ENCODE data around the gene RAI1.

The RAI1 gene

DNA sequence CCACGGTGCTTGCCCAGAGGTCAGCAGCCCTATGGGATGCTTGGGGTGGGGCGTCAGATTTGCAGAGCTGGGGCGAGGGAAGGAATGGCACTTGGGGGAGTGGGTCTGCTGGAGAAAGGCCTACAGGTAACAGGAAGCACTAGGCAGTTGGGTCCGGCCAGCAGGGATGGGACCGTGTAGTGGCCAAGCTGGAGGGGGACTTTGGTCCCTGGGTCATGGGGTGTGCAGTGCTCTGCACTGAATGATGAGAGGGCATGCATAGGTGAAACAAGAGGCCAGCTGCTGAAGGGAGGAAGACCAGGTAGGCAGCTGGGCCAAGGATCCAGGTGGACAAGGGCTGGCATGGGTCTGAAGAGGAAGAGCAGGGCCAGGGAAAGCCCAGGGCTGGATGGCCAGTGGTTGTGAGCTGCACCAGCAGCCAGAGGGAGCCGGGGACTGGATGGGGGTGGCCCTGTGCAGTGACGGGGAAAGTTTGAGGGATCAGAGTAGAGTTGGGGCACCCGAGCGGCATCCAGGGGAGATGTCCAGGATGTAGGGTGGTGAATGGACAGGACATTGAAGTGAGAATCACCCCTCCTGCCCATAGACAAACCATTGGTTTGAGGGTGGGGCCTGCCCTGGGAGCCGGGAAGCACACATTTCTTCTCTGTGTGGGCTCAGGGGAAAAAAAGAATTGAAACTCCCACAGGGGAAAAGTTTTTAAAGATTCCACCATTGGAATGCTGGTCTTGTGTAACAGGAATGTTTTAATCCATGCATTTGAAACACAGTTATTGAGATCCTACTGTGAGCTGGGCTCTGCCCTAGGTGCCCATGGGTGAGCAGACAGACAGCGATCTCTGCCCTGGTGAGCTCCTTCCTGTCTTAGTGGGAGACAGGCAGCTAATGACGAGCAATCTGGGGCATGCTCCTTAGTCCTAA lies 25.1 kb downstream of the RAI1 start (continued):
- TF ChIP-seq, protein P1, sequence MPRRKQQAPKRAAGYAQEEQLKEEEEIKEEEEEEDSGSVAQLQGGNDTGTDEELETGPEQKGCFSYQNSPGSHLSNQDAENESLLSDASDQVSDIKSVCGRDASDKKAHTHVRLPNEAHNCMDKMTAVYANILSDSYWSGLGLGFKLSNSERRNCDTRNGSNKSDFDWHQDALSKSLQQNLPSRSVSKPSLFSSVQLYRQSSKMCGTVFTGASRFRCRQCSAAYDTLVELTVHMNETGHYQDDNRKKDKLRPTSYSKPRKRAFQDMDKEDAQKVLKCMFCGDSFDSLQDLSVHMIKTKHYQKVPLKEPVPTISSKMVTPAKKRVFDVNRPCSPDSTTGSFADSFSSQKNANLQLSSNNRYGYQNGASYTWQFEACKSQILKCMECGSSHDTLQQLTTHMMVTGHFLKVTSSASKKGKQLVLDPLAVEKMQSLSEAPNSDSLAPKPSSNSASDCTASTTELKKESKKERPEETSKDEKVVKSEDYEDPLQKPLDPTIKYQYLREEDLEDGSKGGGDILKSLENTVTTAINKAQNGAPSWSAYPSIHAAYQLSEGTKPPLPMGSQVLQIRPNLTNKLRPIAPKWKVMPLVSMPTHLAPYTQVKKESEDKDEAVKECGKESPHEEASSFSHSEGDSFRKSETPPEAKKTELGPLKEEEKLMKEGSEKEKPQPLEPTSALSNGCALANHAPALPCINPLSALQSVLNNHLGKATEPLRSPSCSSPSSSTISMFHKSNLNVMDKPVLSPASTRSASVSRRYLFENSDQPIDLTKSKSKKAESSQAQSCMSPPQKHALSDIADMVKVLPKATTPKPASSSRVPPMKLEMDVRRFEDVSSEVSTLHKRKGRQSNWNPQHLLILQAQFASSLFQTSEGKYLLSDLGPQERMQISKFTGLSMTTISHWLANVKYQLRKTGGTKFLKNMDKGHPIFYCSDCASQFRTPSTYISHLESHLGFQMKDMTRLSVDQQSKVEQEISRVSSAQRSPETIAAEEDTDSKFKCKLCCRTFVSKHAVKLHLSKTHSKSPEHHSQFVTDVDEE (CRISPR knock-in tag; IDR thresholded peaks at IDR 0.05), result no peak
- TF ChIP-seq ZC3H10 (CRISPR knock-in tag; IDR thresholded peaks at IDR 0.05), result no peak
- TF ChIP-seq, protein P2, sequence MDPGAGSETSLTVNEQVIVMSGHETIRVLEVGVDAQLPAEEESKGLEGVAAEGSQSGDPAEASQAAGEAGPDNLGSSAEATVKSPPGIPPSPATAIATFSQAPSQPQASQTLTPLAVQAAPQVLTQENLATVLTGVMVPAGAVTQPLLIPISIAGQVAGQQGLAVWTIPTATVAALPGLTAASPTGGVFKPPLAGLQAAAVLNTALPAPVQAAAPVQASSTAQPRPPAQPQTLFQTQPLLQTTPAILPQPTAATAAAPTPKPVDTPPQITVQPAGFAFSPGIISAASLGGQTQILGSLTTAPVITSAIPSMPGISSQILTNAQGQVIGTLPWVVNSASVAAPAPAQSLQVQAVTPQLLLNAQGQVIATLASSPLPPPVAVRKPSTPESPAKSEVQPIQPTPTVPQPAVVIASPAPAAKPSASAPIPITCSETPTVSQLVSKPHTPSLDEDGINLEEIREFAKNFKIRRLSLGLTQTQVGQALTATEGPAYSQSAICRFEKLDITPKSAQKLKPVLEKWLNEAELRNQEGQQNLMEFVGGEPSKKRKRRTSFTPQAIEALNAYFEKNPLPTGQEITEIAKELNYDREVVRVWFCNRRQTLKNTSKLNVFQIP (CRISPR knock-in tag; IDR thresholded peaks at IDR 0.05; ENCODE audit: borderline replicate concordance, low read depth), result no peak
- no peak for TF ChIP-seq CSDC2 (CRISPR knock-in tag; IDR thresholded peaks at IDR 0.05)
- no peak for TF ChIP-seq TOX (CRISPR knock-in tag; IDR thresholded peaks at IDR 0.05; ENCODE audit: borderline replicate concordance)
- no peak for TF ChIP-seq SNAI2 (CRISPR knock-in tag; IDR thresholded peaks at IDR 0.05)
- TF ChIP-seq ARNTL (CRISPR knock-in tag; IDR thresholded peaks at IDR 0.05; ENCODE audit: borderline replicate concordance, low read depth), result no peak
- no peak for TF ChIP-seq OSR1 (CRISPR knock-in tag; IDR thresholded peaks at IDR 0.05)

DNA sequence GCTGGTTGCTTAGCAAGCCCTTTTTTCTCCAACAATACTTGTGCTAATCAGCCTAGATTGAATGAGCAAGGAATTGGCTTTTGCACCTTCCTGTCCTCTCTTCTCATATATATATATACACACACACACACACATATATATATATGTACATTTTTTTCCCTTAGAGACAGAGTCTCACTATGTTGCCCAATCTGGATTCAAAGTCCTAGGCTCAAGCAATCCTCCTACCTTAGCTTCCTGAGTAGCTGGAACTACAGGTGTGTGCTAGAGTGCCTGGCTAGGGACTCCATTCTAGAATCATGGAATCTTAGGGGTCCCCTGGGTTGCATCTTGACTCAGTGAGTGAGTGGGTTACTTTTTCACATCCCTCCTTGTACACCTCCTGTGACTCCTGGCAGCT lies 27.0 kb downstream of the RAI1 start:
- no peak for ATAC-seq
- TF ChIP-seq ARNTL (CRISPR knock-in tag; IDR thresholded peaks at IDR 0.05; ENCODE audit: borderline replicate concordance, low read depth) (no peak), ISL1 (CRISPR knock-in tag; IDR thresholded peaks at IDR 0.05) (no peak), GLIS3 (CRISPR knock-in tag; IDR thresholded peaks at IDR 0.05) (no peak), ZFP30 (CRISPR knock-in tag; IDR thresholded peaks at IDR 0.05) (no peak), ZNF8 (CRISPR knock-in tag; IDR thresholded peaks at IDR 0.05) (no peak), BACH2 (CRISPR knock-in tag; IDR thresholded peaks at IDR 0.05; ENCODE audit: borderline replicate concordance) (no peak), RARB (CRISPR knock-in tag; IDR thresholded peaks at IDR 0.05) (no peak), ZNF70 (CRISPR knock-in tag; IDR thresholded peaks at IDR 0.05) (no peak), ZC3H10 (CRISPR knock-in tag; IDR thresholded peaks at IDR 0.05) (no peak)
- TF ChIP-seq, protein P3, sequence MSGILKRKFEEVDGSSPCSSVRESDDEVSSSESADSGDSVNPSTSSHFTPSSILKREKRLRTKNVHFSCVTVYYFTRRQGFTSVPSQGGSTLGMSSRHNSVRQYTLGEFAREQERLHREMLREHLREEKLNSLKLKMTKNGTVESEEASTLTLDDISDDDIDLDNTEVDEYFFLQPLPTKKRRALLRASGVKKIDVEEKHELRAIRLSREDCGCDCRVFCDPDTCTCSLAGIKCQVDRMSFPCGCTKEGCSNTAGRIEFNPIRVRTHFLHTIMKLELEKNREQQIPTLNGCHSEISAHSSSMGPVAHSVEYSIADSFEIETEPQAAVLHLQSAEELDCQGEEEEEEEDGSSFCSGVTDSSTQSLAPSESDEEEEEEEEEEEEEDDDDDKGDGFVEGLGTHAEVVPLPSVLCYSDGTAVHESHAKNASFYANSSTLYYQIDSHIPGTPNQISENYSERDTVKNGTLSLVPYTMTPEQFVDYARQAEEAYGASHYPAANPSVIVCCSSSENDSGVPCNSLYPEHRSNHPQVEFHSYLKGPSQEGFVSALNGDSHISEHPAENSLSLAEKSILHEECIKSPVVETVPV (CRISPR knock-in tag; IDR thresholded peaks at IDR 0.05), result no peak

DNA sequence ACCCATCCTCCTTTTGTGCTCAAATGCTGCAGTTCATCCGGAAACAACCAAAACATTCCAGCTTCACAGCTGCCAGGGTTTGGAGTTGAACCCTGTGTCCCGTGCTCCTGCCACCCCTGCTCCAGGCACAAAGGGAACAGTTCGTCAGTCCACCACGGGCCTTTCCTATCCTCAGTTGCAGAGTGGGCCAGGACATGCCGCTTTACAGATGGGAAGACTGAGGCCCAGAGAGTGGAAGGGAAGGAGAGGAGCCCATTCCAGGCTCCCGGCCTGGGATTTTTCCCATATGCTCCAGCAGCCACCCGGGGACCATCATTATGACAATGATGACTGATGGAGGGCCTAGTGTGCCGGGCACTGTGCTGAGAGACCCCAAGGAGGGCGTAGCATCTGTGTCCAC lies 27.6 kb downstream of the RAI1 start:
- no peak for ATAC-seq
- TF ChIP-seq, protein P1 (CRISPR knock-in tag; IDR thresholded peaks at IDR 0.05), result no peak
- TF ChIP-seq, protein P4, sequence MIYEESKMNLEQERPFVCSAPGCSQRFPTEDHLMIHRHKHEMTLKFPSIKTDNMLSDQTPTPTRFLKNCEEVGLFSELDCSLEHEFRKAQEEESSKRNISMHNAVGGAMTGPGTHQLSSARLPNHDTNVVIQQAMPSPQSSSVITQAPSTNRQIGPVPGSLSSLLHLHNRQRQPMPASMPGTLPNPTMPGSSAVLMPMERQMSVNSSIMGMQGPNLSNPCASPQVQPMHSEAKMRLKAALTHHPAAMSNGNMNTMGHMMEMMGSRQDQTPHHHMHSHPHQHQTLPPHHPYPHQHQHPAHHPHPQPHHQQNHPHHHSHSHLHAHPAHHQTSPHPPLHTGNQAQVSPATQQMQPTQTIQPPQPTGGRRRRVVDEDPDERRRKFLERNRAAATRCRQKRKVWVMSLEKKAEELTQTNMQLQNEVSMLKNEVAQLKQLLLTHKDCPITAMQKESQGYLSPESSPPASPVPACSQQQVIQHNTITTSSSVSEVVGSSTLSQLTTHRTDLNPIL (CRISPR knock-in tag; IDR thresholded peaks at IDR 0.05; ENCODE audit: low read depth), result no peak

All from SK-N-SH treated with all-trans-retinoic acid at 6 μM for 48 hours (cell line).